Measurements from ENCODE around the gene HOXB13.

DNA sequence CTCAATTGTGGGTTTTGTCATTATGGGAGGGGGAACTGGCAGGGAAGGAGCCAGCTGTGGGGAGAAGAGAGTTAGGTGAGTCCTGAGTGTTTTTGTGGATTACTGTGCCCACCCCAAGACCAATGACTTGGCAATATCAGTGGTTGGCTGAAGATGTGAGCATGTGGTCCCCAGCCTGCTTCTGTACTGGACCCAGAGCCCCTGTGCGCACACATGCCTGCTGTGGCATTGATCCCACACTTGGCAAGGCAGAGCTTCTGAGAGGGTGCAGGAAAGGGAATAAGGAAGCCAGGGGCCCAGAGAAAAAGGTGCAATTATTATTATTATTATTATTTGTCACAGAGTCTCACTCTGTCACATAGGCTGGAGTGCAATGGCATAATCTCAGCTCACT lies 7.5 kb downstream of the HOXB13 start:
- TF ChIP-seq POLR2A (IDR thresholded peaks at IDR 0.05) (no peak), CTCF (IDR thresholded peaks at IDR 0.05) (no peak)

All from thyroid gland (tissue), 4 donors.